NCI-H510A (cell line): ENCODE results near the gene WFDC10A.
"Not testable (repeated sequence)": the region's sequence is repeated elsewhere in the genome, so short reads cannot be mapped to it uniquely, and the experiment has no call there.

Experiments used
- DNase-seq: peaks from one replicate; lab custom pipeline; 2025; lab: John Stamatoyannopoulos, UW

The WFDC10A gene

DNA sequence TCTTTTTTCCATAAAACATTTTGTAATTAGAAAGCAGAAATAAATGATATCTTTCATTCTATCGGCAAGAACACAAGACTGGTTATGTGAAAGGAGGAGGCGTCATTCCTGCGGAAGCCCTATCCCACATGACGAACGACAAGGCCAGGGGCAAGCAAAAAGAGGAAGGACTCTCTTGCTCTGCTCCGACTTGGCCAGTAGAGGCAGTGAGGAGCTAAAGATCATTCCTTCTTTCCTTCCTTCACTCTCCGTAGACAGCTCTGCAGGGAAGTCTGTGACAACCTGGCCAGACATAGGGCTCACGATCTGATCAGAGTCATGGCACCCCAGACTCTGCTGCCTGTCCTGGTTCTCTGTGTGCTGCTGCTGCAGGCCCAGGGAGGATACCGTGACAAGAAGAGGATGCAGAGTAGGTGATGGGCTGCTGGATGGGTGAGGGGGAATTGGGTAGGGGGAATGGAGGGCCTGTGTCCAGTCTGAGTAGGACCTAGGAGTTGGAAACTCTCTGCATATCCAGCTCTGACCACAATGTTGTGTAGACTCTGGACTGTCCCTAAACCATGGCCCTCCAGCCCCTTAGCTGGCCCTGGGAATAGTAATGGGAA, at the start of gene WFDC10A:
WFDC10A (plus strand) TSS at position 244 of the 605 bp plus-strand sequence; CDS start at position 319, 75 bp downstream.
- DNase-seq, result no peak

DNA sequence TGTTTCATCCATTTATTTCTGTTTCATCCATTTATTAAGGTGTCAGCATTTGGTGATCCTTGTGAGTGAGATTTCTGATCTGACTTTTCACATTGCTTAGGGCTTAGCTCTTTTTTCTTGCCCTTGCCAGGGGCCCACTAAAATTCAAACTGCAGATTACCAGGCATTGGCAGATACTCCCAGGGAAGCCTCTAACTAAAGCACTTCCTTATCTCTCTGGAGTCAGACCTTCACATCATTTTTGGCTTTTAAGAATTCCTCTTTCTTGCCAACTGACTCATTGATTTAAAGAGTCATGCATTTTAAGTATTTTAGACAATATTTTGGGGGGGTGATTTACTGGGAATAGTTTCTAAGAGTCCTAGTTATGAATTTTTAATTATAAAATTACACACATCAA, 47.8 kb upstream of the WFDC10A start:
- DNase-seq, result no peak

DNA sequence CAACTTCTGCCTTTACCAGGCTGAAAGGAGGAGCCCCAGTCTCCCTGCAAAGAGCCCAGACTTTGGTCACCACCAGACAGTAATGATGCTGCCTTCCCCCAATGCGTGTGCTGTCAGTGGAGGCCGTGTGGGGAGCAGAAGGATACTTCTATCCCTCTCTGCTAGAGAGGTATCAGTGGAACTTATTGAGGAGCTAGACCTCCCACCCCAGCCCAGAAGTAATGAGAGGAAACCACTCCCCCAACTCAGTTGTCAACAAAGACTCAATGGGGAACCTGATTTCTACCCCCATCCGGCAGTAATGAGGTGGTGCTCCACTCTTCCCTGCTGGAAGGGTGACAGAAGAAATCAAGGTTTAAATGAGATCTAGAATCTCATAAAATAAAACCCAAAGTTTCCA, 46.0 kb upstream of the WFDC10A start:
- DNase-seq, result no peak

DNA sequence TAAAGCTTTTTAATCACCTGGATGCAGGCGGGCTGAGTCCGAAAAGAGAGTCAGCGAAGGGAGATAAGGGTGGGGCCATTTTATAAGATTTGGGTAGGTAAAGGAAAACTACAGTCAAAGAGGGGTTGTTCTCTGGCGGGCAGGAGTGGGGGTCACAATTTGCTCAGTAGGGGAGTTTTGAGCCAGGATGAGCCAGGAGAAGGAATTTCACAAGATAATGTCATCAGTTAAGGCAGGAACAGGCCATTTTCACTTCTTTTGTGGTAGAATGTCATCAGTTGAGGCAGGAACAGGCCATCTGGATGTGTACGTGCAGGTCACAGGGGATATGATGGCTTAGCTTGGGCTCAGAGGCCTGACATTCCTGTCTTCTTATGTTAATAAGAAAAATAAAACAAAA, 45.2 kb upstream of the WFDC10A start:
- not testable (repeated sequence) for DNase-seq

DNA sequence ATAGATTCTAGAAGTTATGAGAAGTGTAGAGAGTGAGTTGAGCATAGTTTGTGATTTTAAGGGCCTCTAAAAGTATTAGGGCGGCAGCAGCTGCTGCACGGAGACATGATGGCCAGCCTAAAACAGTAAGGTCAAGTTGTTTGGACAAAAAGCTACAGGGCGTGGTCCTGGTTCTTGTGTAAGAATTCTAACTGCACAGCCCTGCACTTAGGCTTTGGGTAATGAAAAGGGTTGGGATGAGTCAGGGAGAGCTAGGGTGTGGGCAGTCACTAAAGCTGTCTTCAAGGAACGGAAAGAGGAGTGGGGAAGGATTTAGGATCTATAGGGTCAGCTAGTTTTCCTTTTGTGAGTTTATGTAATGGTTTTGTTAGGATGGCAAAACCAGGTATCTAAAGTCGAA, 43.6 kb upstream of the WFDC10A start:
- not testable (repeated sequence) for DNase-seq

DNA sequence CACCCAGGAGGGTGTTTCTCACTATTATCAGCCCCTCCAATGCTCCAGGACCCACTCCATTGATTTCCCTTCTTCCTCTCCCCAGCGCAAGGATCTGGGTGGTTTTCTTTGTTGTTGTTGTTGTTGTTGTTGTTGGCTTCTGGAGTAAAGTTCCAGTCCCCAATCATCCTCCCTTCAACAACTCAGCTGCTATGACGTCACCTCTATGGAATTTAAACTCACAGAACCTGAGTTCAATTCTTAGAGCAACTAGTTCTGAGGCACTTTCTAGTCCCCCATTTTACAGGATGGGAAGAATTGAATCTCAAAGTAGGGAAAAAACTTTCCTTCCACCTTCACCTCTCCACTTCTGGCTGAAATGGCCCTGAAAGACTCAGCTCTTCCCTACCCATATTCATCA, 40.7 kb upstream of the WFDC10A start:
- no peak for DNase-seq

DNA sequence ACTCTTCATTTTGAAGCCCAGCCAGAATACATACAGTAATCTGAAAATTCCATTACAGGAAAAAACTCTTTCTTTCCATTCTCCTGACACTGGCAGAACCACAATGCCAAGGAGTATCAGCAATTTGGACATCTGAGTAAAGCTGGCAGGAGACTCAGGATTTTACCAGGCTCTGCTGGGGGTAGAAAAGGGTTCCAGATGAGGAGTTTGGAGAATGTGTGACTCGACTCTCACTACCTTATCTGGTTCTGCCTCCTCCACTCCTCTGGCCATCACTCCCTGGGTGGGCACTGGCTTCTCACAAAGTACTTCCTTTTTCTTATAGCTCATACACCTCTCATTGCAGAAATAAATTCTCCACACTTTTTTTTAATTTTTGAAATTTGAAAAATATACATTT, 39.8 kb upstream of the WFDC10A start:
- no peak for DNase-seq

DNA sequence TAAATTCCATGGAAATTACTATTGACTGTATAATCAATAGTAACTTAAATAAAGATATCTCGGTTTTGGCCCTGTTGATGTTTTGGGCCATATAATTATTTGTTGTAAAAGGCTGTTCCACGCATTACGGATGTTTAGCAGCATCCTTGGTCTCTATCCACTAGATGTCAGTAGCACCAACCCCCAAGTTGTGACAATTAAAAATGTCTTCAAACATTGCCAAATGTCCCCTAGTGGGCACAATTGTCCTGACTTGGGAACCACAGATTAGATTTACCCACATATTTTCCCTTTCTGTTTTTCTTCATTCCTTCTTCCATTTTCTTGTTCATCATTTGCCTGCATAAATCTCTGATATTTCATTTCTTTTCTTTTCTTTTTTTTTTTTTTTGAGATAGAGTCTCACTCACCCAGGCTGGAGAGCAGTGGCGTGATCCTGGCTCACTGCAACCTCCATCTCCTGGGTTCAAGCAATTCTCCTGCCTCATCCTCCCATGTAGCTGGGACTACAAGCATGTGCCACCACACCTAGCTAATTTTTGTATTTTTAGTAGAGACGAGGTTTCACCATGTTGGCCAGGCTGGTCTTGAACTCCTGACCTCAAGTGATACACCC, 36.9 kb upstream of the WFDC10A start:
- peak; percentile 25 for DNase-seq

DNA sequence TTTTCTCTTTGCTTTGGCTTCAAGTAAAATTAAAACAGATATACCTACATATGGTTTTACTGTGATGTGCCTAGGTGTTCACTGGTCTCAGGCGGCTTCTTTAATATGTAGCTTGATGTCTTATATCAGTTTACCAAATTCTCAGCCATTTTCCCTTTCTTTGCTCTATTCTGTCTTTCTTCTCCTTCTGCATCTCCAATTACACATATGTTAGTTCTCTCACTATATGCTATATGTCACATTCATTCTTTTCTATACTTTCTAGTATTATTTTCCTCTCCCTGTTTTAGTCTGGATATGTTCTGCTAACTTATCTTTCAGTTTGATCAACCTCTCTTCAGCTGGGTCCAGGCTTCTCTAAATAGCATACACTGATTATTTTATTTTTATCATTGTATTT, 36.0 kb upstream of the WFDC10A start:
- DNase-seq, result no peak

DNA sequence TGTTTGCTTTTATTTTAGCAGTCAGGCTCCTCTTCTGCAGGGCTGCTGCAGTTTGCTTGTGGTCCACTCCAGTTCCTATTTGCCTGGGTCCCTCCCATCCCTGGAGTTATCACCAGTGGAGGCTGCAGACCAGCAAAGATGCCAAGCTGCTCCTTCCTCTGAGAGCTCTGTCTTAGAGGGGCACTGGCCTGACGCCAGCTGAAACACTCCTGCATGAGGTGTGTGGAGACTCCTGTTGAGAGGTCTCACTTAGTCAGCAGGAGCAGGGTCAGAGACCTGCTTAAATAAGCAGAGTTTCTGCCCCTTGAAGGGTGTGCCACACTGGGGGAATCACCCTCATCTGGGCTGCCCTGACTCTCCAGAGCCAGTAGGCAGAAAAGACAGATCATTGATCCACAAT, 34.3 kb upstream of the WFDC10A start:
- no peak for DNase-seq

DNA sequence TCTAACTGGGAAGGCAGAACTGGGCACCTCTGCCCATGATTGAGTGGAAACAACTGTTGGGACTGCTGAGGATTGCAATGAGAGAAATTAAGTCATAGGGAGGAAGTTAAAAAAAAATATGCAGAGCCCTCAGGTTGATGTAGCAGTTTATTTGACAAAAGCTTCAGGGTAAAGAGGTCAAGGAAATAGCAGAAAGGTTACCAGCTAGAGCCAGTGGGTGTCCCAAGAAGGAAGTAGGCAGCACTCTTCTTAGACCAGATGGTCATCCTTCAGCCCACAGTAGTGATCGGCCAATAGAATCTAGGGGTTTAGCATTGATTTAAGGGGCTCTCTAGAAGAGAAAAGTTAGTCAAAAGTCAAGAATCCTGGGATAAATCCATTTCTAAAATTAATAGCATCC, 21.7 kb upstream of the WFDC10A start:
- no peak for DNase-seq

DNA sequence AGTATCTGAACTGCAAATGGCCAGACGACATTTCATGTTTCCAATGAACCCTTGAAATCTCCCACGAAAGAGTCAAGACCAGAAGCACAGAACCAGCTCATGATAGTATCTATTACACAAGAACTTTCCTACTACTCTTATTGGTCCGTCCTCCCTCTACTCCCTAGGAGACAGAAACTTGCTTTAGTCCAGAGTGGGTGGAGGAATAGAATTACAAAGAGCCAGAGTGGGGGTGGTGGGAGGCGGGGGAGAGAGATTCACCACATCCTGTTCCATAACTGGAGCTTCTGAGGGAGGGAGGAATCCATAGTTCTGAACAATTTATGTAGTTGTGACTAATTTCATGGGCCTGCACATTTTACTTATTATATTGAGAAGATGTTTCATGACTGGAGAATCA, 18.5 kb upstream of the WFDC10A start:
- peak; percentile 34 for DNase-seq

DNA sequence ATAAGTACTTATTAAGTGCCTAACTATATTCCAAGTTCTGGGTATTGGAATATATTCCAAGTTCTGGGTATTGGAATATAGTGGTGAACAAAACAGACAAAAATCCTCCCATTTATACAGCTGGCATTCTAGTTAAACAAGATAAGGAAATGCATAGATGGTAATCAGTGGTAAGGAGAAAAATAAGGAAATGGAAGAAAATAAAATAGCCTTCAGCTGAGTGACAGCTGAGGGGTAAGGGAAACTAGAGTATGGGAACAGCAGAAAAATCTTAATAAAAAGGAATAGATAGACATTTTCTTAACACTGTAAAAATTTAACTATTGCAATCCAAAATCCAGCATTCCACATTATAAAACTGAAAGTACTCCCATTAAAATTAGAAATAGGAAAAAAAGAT, 17.2 kb upstream of the WFDC10A start:
- no peak for DNase-seq

DNA sequence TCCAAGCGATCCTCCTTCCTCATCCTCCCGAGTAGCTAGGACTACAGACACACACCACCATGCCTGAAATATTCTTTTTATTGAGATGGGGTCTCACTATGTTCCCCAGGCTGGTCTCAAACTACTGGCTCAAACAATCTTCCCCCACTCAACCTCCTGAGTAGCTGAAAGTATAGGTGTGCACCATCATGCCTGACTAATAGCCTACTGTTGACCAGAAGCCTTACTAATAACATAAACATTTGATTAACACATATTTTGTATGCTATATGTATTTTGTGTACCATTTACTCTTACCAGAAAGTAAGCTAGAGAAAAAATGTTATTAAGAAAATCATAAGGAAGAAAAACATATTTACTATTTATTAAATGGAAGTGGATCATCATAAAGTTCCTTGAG, 11.9 kb upstream of the WFDC10A start:
- no peak for DNase-seq

DNA sequence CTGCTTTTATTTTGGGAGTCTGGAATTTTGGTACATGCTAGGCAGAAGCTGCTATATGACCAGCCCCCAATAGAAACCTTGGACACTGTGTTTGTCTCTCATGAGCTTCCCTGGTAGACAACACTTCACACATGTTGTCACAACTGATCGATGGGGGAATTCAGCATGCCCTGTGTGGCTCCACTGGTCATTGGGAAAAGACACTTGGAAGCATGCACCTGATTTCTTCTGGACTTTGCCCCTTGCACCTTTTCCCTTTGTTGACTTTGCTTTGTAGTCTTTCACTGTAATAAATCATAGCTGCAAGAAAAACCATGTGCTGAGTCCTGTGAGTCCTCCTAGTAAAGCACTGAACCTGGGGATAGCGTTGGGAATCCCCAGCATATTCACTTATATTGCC, 7.9 kb upstream of the WFDC10A start:
- DNase-seq, result no peak

DNA sequence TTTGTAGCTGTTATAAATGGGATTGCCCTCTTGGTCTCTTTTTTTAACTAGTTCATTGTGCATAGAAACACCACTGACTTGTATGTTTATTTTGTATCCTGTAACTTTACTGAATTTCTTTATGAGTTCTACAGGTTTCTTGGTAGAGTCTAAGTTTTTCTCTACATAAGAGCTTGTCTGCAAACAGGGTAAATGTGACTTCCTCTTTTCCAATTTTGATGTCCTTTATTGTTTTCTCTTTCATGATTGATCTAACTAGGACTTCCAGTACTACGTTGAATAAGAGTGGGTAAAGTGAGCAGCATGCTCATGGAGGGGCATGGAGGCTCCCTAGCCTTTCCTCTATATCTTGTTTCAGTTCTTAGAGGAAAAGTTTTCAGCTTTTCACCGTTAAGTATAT, 3.0 kb upstream of the WFDC10A start:
- no peak for DNase-seq

DNA sequence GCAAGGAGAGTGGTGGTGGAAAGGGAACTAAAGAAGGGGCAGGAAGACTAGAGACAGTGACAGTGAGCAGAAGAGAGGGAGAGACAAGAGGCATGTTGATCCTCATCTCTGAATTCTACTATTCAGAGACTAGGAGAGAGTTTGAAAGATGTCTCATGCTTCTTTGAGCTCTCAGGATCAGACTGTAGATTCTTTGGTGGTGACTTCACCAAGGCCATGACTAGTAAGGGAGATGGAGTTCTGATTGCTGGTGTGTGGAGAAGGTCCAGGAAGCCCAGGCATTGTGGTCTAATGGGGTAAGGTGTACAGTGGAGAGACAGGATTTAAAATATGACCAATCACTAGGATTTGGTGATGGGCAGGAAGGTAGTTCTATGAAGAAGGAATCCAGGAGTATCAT, 832 bp downstream of the WFDC10A start:
- no peak for DNase-seq

DNA sequence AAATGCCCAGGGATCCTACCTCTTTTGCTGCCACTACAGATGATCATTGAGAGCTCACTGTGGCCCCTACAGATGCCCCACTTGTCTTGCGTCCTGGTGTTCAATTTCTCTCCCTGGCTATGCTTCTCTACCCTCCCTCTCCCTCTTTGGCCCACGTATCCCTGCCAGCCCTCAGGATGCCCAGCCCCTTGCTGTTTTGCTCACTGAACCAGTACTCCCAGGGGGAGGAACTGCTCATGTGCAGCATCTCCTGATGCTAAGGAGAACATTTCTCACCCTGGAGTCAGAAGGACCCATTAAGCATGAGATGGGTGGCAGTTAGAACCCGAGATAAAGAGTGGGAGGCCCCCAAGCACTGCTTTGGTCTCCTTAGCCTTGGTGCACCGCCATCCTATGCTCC, 1.6 kb downstream of the WFDC10A start, which contains the start of gene WFDC9:
WFDC9 (minus strand) TSS at position 101 of the 400 bp plus-strand sequence. CDS start 21,103 bp downstream, outside the sequence.
- no peak for DNase-seq

DNA sequence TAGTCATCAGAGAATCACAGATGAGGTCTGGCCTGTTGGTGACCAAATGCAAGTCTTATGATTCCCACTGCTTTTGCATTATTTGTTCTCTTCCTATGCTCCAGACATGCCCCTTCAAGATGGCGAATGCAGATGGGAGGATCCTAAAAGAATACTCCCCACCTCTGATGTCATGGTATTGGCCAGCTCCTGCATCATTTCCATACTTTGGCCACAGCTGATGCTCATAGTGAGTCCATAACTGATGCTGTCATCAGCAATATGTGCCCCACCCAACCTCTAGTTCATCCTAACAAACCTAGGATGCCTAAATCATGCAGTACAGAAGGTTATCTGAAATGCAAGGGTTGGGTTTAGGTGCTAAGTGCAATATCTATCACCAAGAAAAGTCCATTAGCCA, 7.0 kb downstream of the WFDC10A start:
- no peak for DNase-seq

DNA sequence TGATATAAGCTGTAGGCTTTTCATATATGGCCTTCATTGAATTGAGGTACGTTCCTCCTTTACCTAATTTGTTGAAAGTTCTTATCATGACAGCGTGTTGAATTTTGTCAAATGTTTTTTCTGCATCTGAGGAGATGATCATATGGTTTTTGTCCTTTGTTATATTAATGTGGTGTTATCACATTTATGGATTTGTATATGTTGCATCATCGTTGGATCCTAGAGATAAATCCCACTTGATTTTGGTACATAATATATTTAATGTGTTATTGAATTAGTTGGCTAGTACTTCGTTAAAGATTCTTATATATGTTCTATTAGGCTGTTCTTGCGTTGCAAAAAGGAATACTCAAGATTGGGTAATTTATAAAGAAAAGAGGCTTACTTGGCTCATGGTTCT, 10.1 kb downstream of the WFDC10A start:
- DNase-seq, result no peak

DNA sequence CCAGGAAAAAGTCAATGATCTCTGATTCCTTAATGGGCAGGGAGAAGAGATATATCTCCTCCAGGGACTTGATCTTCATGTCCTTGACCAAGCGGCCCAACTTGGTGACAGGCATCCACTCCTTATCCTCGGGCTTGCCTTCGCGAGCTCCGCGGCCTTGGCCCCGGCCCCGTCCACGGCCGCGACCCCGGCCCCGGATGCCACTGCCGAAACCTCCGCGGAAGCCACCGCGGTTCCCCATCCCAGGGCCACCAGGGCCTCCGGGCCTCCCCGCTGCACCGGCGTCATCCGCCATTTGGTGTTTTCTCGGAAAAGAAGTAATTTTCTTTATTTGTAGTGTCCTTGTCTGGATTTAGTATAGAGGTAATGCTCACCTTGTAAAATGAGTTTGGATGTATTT, 11.5 kb downstream of the WFDC10A start:
- not testable (repeated sequence) for DNase-seq

DNA sequence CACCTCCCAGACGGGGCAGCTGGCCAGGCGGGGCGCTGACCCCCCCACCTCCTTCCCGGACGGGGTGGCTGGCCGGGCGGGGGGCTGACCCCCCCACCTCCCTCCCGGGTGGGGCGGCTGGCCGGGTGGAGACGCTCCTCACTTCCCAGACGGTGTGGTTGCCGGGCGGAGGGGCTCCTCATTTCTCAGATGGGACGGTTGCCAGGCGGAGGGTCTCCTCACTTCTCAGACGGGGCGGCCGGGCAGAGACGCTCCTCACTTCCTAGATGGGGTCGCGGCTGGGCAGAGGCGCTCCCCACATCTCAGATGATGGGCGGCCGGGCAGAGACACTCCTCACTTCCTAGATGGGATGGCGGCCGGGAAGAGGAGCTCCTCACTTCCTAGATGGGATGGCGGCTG, 16.3 kb downstream of the WFDC10A start:
- not testable (repeated sequence) for DNase-seq

DNA sequence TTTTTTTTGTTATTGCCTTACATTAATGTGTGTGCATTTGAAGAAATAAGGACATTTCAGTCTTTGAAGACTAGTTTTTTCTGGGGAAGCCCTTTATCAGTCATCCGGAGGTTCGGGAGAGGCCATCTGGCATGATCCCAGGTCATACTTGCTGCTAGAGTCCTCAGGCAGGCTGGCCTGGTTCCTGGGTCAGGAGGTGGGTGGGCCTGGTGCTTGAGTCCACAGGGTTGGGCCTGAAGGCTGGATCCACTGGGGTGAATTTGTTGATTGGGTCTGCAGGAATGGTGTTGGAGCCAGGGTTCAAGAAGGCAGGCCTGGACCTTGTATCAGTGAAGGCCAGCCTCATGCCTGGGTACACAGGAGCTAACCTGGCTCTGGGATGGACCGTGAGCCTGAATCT, 17.3 kb downstream of the WFDC10A start:
- no peak for DNase-seq

DNA sequence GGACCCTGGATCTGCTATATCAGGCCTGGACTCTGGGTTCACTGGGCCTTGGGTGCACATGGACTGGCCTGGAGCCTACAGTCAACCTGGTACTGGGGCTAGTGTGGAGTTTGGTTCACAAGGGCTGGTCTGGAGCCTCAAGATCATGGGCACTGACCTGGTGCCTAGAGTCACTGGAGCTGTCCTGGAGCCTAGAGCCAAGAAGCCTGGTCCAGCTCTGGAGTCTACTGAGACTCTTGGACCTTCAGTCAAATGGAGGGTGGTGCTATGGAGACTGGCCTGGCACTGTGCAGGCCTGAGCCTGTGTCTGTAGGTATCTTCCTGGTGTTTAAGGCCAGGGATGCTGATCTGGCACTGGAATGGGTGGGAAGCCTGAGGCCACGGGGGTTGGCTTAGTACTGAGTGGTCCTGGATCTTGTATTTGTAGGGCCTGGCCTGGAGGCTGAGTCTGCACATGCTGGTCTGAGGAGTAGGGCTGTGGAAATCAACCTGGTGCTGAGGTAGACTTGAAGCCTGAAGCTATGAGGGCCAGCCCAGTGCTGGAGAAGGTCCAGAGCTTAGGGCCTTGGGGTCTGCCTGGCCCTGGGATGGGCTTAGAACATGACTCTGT, 18.0 kb downstream of the WFDC10A start:
- DNase-seq, result no peak
